ENCODE data around the gene RSPO1.

DNA sequence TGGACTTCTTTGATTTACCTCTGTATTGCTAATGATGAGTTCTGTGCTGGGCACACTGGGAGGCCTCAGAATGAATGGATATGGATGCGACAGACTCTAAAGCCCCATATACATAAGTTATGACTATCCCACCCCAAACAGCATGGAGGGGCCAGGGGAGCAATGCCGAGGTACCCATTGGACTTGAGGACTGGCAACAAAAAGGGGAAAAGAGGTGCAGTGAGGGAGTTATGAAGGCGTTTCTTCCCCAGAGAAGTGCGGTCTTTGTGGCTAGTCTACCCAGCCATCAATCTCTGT lies 42.4 kb upstream of the RSPO1 start:
- TF ChIP-seq CTCF (conservative IDR thresholded peaks at IDR 0.05; ENCODE audit: low read length) (no peak), EZH2phosphoT487 (IDR thresholded peaks at IDR 0.05; ENCODE audit: borderline replicate concordance, low read depth, low read length) (no peak)

Measured in OCI-LY7 (cell line).